ENCODE data around the gene C17orf78.
"Not testable (repeated sequence)": the region's sequence is repeated elsewhere in the genome, so short reads cannot be mapped to it uniquely, and the experiment has no call there.

C17orf78 gene

GRCh38 chr17:37375706-37376105, at the start of gene C17orf78:
C17orf78 (plus strand) TSS chr17:37375985; CDS start chr17:37376093, 108 bp downstream.
- no peak within 1 kb of the TSS for H3K4me3 ChIP-seq (ENCODE audit: low read depth, low read length)
- no peak for DNase-seq (ENCODE audit: low read depth)
- no peak for TF ChIP-seq CTCF (IDR thresholded peaks at IDR 0.05; ENCODE audit: control insufficient read depth, extremely low read depth, insufficient read depth)

GRCh38 chr17:37327341-37328090, 48.3 kb upstream of the C17orf78 start:
- no peak for TF ChIP-seq CTCF (IDR thresholded peaks at IDR 0.05; ENCODE audit: control insufficient read depth, extremely low read depth, insufficient read depth)
- H3K4me3 ChIP-seq (ENCODE audit: low read depth, low read length), result no peak overlapping the region
- no peak for DNase-seq (ENCODE audit: low read depth)

DNA sequence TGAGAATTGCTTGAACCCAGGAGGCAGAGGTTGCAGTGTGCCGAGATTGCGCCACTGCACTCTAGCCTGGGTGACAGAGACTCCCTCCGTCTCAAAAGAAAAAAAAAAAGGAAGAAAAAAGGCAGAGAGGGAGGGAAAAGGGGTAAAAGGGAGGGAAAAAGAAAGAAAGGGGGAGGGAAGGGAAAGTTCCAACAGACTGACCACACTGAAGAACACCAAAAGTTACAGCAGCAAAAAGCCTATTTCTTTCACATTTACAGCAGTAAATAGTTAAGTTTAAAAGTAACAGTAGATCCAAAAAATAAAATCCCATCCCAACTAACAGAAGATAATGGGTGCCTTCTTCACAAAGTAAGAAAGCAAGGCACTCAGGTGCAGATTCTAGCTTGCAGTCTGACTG, 36.9 kb upstream of the C17orf78 start:
- TF ChIP-seq CTCF (IDR thresholded peaks at IDR 0.05; ENCODE audit: control insufficient read depth, extremely low read depth, insufficient read depth), result no peak
- no peak for DNase-seq (ENCODE audit: low read depth)
- H3K4me3 ChIP-seq (ENCODE audit: low read depth, low read length), result no peak overlapping the region

- TF ChIP-seq CTCF (IDR thresholded peaks at IDR 0.05; ENCODE audit: control insufficient read depth, extremely low read depth, insufficient read depth), result no peak
- no peak overlapping the region for H3K4me3 ChIP-seq (ENCODE audit: low read depth, low read length)
- DNase-seq (ENCODE audit: low read depth), result no peak
Measured at GRCh38 chr17:37339321-37339720, 36.5 kb upstream of the C17orf78 start.

DNA sequence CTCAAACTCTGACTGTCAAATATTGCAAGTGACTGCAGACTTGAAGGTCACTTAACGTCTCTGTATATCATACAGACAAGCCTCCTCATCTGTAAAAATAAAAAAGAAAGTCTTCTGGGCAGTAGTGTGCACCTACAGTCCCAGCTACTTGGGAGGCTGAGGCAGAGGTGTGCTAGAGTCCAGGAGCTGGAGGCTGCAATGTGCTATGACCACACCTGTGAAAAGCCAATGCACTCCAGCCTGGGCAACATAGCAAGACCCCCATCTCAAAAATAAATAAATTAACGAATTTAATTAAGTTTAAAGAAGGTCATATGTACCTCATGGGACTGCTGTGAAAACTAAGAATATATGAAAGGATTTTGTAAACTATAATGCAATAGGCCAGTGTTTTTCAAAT, 35.0 kb upstream of the C17orf78 start:
- no peak for DNase-seq (ENCODE audit: low read depth)
- no peak overlapping the region for H3K4me3 ChIP-seq (ENCODE audit: low read depth, low read length)
- no peak for TF ChIP-seq CTCF (IDR thresholded peaks at IDR 0.05; ENCODE audit: control insufficient read depth, extremely low read depth, insufficient read depth)

- no peak for DNase-seq (ENCODE audit: low read depth)
- H3K4me3 ChIP-seq (ENCODE audit: low read depth, low read length), result no peak overlapping the region
- no peak for TF ChIP-seq CTCF (IDR thresholded peaks at IDR 0.05; ENCODE audit: control insufficient read depth, extremely low read depth, insufficient read depth)
Measured at GRCh38 chr17:37342589-37342988, 33.2 kb upstream of the C17orf78 start.

DNA sequence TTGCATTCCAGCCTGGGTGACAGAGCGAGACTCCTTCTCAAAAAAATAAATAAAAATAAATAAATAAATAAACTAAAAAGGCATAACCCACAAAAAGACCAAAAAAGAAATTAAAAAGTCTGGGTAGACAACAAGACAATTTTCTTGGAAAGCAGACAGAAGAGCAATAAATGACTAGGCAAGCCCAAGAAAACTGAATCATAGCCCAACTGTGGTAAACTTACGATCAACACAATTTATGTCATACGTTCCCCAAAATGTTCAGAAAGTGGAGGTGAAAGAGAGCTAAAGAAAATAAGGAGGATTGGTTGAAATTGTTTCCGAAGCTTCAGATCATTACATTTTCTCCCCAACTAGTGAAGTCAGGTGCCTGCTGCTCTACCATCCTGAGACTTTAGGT, 31.3 kb upstream of the C17orf78 start:
- no peak for TF ChIP-seq CTCF (IDR thresholded peaks at IDR 0.05; ENCODE audit: control insufficient read depth, extremely low read depth, insufficient read depth)
- no peak for DNase-seq (ENCODE audit: low read depth)
- no peak overlapping the region for H3K4me3 ChIP-seq (ENCODE audit: low read depth, low read length)

DNA sequence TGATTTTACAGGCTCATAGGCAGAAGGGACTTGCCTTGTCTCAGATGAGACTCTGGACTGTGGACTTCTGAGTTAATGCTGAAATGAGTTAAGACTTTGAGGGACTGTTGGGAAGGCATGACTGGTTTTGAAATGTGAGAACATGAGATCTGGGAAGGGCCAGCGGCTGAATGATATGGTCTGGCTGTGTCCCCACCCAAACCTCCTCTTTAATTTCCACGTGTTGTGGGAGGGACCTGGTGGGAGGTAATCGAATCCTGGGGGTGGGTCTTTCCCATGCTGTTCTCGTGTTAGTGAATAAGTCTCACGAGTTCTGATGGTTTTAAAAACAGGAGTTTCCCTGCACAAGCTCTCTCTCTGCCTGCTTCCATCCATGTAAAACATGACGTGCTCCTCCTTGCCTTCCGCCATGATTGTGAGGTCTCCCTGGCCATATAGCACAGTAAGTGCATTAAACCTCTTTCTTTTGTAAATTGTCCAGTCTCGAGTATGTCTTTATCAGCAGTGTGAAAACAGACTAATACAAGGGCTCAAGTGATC, 28.9 kb upstream of the C17orf78 start:
- not testable (repeated sequence) for H3K4me3 ChIP-seq (ENCODE audit: low read depth, low read length); DNase-seq (ENCODE audit: low read depth)

GRCh38 chr17:37356796-37357569, 18.8 kb upstream of the C17orf78 start:
- peak overlapping the region; percentile 86 for H3K4me3 ChIP-seq (ENCODE audit: low read depth, low read length)
- DNase-seq (ENCODE audit: low read depth), result not testable (repeated sequence)
